HL-60/S4 treated with phorbol 12-myristate 13-acetate at 8.2 ng/mL for 4 days and 3 days (cell line): ENCODE data around the gene ANKFY1.
"Not testable (repeated sequence)": the region's sequence is repeated elsewhere in the genome, so short reads cannot be mapped to it uniquely, and the experiment has no call there.

Experiments used
- in situ Hi-C: fragments of 300-500 bp; cut with MboI; formaldehyde crosslinking; loops from 2 replicates; pipeline ENCODE4 v1.15.0; 2022; ENCODE audit warnings: low sequenced_read_pairs

The ANKFY1 gene

DNA sequence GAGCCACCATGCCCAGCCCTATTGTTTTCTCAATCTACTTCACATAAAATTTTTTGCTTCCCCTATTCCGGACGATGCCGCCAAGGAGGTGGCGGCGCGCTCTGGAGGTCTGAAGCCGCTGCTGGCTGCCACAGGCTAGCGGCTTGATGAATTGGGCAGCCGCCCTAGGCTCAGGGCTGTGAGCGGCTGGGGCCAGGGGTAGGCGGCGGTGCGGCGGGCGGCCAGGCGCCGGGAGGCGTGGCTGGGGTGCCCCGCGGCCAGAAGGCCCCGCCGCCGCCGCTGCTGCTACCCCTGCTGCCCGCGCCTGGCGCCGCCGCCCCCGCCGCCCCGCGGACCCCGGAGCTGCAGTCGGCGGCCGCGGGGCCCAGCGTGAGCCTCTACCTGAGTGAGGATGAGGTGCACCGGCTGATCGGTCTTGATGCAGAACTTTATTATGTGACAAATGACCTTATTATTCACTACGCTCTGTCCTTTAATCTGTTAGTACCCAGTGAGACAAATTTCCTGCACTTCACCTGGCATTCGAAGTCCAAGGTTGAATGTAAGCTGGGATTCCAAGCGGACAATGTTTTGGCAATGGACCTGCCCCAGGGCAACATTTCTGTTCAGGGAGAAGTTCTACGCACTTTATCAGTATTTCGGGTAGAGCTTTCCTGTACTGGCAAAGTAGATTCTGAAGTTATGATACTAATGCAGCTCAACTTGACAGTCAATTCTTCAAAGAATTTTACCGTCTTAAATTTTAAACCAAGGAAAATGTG lies 41.7 kb downstream of the ANKFY1 start:
- in situ Hi-C loops = loop anchor here (25.0 kb wide), 1 partner anchor 190 kb away; no protein-coding TSS in a partner anchor

DNA sequence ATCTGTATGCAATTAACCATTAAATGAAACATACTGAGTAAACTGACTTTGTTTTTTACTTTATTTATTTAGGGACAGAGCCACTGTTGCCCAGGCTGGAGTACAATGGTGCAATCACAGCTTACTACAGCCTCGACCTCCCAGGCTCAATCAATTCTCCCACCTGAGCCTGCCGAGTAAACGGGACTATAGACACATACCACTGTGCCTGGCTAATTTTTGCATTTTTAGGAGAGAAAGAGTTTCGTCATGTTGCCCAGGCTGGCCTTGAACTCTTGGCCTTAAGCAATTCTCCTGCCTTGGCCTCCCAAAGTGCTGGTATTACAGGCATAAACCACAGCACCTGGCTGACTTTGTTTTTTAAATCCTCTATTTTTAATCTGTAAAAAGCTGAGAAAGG lies 42.6 kb downstream of the ANKFY1 start:
- in situ Hi-C loops = loop anchor here (25.0 kb wide), 1 partner anchor 191 kb away; no protein-coding TSS in a partner anchor

DNA sequence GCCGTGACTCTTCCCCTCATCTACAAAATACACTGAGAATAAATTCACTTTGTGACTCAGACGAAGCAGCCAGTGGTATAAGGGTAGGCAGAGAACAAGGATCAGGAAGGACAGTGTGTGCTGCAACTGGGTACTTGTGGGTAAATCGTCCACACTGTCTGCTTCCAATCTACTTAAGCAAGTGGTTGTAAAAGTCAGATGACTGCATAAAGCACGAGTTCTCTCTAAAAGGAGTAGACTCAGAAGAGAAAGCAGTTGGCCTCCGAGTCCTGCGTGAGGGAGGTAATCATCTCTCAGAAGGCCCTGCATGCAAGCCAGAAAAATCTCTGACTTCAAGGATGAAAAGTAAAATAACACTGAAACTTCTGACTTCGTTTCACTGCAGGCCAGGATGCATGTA lies 43.1 kb downstream of the ANKFY1 start:
- in situ Hi-C loops = loop anchor here (25.0 kb wide), 1 partner anchor 192 kb away; no protein-coding TSS in a partner anchor

DNA sequence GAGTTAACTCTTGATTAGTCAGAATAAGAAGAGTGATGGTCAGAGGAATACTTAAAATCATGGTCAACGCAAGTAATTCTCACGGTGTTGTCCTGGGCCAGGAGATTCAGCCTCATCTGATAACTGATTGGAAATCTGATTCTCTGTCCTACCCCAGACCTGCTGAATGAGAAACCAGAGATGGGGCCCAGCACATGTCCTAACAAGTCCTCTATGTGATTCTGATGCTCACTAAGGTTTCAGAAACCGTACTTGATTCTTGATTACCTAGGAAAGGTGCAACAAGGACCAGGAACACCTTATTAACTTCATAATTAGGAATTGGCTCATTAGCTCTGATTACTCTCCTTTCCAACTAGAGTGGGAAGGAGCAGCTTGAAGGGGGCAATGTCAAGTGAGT lies 44.5 kb downstream of the ANKFY1 start:
- in situ Hi-C loops = loop anchor here (25.0 kb wide), 1 partner anchor 193 kb away; no protein-coding TSS in a partner anchor

DNA sequence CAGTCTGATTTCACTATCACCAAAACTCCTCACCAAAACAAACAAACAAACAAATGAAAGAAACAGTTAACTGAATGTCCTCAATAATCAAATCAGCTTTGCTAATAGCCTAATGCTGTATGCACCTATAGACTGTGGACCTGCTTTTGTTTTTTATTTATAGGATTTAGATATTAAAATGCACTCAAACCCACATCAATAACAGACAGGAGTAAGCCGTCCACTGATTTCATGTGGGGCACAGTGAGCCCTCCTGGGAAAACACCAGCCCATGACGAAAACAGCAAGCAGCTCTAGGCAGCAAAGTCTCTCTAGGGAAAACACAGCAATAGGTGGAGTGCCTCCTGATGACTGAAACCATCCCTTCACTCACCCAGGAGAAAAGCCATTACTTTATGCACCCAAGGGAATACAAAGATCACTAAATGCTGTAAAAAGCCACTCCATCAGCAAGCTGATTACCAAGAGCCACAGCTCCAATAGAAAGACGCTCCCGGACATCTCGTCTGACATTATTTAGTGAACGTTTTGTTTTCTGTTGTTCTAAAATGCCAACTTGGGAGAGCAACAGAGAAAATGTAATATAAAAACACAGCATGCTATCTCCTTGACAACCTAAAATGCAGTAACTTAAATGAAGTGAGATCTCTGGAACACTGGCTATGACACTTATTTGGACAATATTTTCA lies 47.8 kb downstream of the ANKFY1 start:
- in situ Hi-C loops = loop anchor here (25.0 kb wide), 1 partner anchor 196 kb away; no protein-coding TSS in a partner anchor

DNA sequence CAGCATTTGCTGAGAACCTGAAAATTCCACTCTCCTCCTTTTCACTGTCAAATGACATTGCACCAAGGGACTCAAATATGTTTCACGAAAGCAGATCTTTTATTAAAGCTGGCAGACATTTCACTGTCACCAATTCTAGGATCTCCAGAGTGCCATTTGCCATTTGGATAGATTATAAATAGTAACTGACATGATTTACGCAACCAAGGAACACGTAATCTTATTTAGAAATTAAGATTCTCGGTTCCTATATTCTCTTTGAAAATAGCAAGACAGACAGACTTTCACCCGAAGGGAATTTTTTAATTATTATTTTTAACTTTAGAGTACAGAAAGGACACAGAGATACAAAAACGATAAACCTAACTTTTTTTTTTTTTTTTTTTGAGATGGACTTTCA lies 49.6 kb downstream of the ANKFY1 start:
- in situ Hi-C loops = loop anchor here (25.0 kb wide), 1 partner anchor 198 kb away; no protein-coding TSS in a partner anchor

DNA sequence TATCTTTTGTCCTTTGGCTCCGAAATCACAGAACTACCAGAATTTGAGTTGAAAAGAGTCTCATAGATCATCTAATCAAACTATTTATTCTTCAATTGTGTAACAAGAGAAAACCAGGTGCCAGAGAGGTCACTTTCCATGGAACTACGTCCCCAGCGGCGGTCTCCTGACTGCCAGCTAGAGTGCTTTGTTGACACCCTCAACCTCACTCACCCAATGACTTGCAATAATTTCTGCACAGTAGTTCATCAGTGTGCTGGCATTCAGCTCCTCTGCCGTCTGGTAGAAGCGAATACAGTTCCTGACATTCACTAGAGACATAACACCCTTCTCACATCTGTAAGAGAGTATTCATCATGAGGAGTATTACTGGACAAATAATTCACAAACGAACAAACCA lies 54.2 kb downstream of the ANKFY1 start:
- in situ Hi-C loops = loop anchor here (25.0 kb wide), 1 partner anchor 203 kb away; no protein-coding TSS in a partner anchor

DNA sequence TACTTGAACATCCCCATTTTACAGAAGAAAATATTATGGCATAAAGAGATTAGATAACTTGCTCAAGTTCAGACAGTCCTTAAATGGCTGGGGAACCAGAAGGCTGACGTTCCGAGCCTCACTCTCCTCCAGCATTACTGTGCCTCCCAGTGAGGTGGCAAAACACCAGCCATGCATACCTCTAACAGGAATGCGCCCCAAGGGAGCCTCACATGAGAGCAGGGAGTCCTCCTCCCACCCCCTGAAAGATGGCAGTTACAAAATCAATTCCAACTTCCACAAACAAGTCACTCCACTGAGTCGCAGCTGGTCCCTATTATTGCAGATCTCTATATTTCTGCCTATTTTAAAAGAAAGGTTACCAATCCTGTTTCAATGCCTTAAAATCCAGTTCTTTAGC lies 55.5 kb downstream of the ANKFY1 start:
- in situ Hi-C loops = loop anchor here (25.0 kb wide), 1 partner anchor 204 kb away; no protein-coding TSS in a partner anchor

DNA sequence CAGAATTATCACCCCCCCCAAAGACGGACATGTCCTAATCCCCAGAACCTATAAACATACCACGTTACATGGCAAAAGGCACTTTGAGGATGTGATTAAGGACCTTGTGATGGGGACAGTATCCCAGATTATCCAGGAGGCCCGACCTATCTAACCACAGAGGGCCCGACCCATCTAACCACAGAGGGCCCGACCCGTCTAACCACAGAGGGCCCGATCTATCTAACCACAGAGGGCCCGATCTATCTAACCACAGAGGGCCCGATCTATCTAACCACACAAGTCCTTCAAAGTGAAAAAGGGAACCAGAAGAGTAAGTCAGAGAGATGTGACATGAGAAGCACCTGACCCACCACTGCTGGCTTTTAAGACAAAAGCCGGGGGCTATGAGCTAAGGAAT lies 56.8 kb downstream of the ANKFY1 start:
- in situ Hi-C loops = loop anchor here (25.0 kb wide), 1 partner anchor 205 kb away; no protein-coding TSS in a partner anchor

DNA sequence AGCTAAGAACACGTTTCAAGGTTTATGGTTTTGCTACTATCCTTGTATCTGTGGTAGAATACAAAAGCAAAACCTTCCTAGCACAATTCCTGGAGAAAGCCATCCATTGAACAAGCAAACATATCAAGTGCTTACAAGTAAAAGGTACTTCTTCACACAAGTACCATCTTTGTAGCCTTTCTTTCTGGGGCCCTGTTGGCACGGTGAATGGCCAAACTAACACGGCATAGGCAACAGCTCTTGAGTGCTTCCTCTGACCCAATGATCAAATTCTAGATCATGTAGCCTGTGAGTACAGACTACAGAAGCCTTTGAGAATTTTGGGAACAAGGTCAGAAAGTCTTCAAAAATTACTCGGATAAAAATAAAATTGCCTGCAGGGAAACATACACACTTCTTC lies 57.9 kb downstream of the ANKFY1 start:
- in situ Hi-C loops = loop anchor here (25.0 kb wide), 1 partner anchor 206 kb away; no protein-coding TSS in a partner anchor

DNA sequence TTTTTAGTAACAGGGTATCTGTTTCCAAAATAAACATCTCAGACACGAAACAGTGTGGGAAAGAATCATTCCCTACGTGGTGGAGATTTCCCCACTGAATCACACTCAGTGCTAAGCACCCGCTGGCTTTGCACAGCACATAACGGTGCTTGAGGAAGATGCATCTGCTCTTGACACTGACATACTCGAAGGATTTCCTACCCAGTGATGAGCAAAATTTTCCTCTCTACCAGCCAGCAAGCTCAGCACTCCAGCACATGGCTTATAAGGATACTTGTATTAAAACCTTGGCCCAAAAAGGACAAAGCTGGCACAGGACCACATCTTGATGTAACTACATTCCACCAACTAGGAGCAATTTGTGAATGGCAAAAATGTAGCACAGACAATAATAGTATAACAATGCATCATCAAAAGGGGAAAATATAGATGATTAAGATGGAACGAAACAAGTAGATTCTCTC lies 59.0 kb downstream of the ANKFY1 start:
- in situ Hi-C loops = loop anchor here (25.0 kb wide), 1 partner anchor 208 kb away; no protein-coding TSS in a partner anchor

DNA sequence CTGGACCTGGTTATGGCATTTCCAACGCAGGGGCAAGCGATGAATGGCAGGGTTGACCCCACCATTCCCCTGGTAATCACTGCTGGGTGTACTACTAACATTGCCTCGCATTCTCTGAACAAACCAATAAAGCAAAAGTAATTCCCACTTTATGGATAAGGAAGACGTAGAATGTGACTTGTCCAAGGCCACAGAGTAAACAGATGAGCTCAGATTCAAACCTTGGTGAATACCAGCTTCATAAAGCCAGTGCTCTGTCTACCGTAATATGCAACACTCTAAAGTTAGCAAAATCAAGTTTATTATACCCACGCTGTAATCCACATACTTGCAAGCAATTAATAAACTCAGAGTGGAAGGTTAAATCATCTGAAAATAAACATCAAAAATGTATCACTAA lies 59.6 kb downstream of the ANKFY1 start:
- in situ Hi-C loops = loop anchor here (25.0 kb wide), 1 partner anchor 208 kb away; no protein-coding TSS in a partner anchor

DNA sequence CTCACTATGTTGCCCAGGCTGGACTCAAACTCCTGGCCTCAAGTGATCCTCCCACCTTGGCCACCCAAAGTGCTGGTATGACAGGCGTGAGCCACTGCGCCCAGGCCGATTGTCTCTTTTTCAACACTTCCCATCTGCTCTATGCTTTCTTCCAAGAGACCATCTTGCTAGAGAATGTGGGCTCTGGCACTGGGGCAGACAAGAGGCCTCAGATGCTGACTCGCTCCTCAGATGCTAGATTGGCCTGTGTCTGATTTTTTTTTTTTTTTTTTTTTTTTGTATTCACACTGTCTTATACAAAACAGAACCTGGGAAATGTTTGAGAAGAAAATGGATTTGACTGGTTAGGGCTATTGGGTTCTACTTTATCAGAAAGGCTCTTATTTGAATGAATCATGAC lies 62.6 kb downstream of the ANKFY1 start:
- in situ Hi-C loops = loop anchor here (25.0 kb wide), 1 partner anchor 211 kb away; no protein-coding TSS in a partner anchor

DNA sequence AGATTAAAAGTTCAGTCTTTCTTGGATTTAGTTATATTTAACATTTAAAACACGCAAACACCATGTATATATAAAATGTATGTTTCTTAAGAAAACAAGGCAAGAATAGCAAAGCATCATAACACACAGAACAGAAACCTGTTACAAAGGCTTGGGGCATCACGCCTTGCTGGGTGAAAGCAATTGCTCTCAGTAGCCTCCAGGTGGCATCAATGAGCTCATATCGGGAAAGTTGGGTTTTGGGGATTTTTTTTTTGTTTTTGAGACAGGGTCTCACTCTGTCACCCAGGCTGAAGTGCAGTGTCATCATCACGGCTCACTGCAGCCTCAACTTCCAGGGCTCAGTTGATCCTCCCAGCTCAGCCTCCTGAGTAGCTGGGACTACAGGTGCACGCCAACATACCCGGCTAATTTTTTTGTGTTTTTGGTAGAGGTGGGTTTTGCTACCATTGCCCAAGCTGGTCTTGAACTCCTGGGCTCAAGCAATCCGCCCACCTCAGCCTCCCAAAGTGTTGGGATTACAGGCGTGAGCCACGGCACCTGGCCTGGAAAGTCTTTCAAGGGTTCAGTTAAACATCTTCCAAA lies 63.9 kb downstream of the ANKFY1 start:
- in situ Hi-C loops = loop anchor here (25.0 kb wide), 1 partner anchor 212 kb away; no protein-coding TSS in a partner anchor

DNA sequence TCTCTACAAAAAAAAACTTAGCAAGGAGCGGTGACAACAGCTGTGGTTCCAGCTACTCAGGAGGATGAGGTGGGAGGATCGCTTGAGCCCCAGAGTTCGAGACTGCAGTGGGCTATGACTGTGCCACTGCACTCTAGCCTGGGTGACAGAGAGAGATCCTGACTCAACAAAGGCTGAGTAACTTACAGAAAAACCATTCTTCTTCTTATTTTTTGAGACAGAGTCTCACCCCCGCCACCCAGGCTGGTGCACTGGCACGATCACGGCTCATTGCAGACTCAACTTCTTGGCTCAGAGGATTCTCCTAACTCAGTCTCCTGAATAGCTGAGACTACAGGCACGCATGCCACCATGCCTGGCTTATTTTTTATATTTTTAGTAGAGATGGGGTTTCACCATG lies 64.8 kb downstream of the ANKFY1 start:
- in situ Hi-C loops = no loop called here

DNA sequence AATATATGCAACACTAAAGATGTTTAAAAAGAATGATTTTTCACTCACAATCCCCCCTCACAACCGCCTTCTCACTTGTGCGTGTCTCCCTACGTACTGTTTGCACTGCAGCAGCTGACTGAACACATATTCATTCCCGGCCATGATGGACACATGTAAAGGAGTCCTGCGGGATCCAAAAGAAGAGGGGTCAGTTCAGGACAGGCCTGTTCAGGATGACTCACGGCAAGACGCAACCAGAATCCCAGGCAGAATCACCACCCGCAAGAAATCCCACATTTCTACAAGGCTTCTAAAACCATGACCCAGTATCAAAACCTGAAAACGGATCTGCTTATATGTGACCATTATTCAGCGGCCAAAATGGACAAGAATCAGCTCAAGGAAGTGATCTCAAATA lies 68.5 kb downstream of the ANKFY1 start:
- in situ Hi-C loops = no loop called here

DNA sequence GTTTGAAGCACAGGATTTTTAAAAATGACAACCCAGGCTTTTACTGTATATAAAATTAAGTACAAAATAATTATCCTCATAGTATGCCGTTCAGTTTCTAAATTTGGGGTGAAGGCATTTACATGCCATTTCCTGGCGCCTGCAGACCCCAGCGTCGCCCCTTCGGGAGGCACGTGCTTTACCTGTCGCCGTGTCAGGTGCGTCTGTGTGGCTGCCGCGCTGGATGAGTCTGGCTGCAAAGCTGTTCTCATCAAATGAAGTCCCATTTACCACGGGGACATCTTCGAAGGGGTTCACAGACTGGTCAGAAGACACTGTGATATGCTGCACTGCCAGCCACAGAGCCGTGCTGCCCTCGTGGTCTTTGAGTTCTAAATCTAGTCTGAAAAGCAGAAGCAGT lies 69.0 kb downstream of the ANKFY1 start:
- in situ Hi-C loops = no loop called here

DNA sequence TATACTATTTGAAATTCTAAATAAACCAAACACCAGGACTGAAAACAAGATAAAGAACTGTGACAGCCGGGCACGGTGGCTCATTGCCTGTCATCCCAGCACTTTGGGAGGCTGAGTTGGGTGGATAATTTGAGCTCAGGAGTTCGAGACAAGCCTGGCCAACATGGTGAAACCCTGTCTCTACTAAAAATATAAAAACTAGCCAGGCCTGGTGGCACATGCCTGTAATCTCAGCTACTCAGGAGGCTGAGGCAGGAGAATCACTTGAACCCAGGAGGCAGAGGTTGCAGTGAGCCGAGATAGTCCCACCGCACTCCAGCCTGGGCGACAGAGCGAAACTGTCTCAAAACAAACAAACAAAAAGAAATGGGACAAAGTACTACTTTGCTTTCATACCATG lies 73.0 kb downstream of the ANKFY1 start:
- in situ Hi-C loops = not testable (repeated sequence)

DNA sequence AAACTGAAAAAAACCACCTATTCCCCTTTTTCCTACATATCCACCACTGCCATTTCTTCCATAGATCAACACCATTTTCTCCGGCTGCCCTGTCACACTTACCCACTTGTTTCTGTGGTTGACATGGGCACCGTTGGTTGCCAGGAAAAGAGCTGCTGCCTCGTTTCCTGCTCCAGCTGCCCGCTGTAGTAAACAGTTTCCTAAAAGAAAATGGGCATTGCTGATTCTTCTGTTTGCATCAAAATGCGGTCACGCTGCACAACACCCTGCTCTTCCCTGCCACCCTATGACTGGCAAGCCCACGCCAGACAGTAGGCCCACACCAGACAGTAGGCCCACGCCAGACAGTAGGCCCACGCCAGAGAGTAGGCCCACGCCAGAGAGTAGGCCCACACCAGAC lies 74.5 kb downstream of the ANKFY1 start:
- in situ Hi-C loops = no loop called here

DNA sequence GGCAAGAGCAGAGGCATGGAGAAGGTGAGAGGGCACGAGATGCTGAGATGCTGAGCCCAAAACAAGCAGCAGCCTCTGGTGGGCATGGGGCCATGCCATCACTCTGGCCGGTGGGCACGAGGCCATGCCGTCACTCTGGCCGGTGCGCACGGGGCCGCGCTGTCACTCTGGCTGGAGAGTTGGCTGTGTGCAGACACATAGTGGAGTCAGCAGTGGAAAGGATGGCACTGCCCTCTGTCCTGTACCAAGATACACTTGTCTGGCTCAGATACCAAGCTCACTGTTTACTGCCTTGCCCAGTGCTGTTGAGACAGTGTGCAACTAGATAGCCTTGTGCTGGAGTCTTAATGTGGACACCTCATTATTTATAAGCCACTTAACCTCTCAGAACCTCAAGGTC lies 75.7 kb downstream of the ANKFY1 start:
- in situ Hi-C loops = no loop called here

DNA sequence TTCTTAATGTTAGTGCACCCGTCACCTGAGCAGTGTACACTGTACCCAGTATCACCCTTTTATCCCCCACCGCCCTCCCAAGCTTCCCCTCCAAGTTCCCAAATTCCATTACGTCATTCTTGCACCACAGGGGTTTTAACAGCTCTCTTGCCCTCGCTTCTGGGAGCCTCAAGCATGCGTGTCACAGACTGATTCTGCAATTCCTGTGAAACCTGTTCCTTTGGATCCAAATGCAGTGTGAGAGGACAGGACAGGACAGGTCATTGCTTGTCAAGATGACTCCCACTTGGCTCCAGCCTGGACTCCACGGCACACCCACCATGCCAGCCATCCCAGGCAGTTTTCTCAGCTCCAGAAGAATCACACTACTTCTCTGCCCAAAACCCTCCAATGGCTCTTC lies 76.7 kb downstream of the ANKFY1 start:
- in situ Hi-C loops = no loop called here
